ENCODE measurements around the gene HARS1. TPM values are rescaled to one million over a fixed set of nuclear protein-coding genes. Genes with fewer than 3 reads are reported as not detected.

The HARS1 gene
- total RNA-seq, 2 donors from 2014 or later, result 48.0 to 52.1 TPM

DNA sequence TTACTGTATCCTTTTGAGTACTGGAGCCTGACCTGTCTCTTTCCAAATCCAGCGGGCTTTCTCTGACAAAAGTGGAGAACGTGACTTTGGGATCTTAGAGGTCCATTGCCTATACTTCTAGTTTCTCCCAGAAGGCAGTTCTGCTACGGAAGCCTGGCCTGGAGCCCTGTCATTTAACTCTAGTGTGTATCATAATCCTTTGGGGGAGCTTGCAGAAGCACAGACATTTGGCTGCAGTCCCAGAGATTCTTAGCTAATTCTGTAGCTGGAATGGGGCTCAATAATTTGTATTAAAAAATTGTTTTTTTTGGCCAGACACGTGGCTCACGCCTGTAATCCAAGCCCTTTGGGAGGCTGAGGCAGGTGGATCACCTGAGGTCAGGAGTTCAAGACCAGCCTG is 3.1 kb upstream of the HARS1 start:
- no peak overlapping the region for H3K9ac ChIP-seq (ENCODE audit: extremely low read depth, low read length, poor library complexity, severe bottlenecking)
- no peaks in the 10 kb centered on the region for H3K9me3 ChIP-seq (ENCODE audit: control insufficient read depth, low read length)
- H3K27ac Mint-ChIP-seq, result no peak overlapping the region
- no peak overlapping the region for H3K27ac ChIP-seq (ENCODE audit: low read depth, low read length)
- H3K4me1 ChIP-seq (ENCODE audit: control insufficient read depth, insufficient read depth, low read length), result peaks cover 22% of the 10 kb centered on the region
- no peak overlapping the region for H3K4me3 Mint-ChIP-seq
- H3K36me3 ChIP-seq (ENCODE audit: control insufficient read depth, insufficient read depth, low read length), result peaks cover 64% of the 10 kb centered on the region
- no peaks in the 10 kb centered on the region for H3K27me3 Mint-ChIP-seq (ENCODE audit: insufficient read depth)
- H3K4me3 ChIP-seq (ENCODE audit: low read length), result no peak overlapping the region
- no peaks in the 10 kb centered on the region for H3K27me3 ChIP-seq (ENCODE audit: control insufficient read depth, insufficient read depth, low read length, poor library complexity, severe bottlenecking)
- no peaks in the 10 kb centered on the region for H3K9me3 Mint-ChIP-seq
- peaks cover 62% of the 10 kb centered on the region for H3K36me3 Mint-ChIP-seq (ENCODE audit: low read depth)
- DNase-seq, result no peak
- peaks cover 31% of the 10 kb centered on the region for H3K4me1 Mint-ChIP-seq
- TF ChIP-seq, protein P1, sequence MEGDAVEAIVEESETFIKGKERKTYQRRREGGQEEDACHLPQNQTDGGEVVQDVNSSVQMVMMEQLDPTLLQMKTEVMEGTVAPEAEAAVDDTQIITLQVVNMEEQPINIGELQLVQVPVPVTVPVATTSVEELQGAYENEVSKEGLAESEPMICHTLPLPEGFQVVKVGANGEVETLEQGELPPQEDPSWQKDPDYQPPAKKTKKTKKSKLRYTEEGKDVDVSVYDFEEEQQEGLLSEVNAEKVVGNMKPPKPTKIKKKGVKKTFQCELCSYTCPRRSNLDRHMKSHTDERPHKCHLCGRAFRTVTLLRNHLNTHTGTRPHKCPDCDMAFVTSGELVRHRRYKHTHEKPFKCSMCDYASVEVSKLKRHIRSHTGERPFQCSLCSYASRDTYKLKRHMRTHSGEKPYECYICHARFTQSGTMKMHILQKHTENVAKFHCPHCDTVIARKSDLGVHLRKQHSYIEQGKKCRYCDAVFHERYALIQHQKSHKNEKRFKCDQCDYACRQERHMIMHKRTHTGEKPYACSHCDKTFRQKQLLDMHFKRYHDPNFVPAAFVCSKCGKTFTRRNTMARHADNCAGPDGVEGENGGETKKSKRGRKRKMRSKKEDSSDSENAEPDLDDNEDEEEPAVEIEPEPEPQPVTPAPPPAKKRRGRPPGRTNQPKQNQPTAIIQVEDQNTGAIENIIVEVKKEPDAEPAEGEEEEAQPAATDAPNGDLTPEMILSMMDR (conservative IDR thresholded peaks at IDR 0.05), result no peak
- 93 to 95% methylated on average over 5 of the region's 5 CpGs for WGBS, 2 experiments (ENCODE audit: insufficient coverage in 1 of 2, insufficient read length in 1 of 2)

DNA sequence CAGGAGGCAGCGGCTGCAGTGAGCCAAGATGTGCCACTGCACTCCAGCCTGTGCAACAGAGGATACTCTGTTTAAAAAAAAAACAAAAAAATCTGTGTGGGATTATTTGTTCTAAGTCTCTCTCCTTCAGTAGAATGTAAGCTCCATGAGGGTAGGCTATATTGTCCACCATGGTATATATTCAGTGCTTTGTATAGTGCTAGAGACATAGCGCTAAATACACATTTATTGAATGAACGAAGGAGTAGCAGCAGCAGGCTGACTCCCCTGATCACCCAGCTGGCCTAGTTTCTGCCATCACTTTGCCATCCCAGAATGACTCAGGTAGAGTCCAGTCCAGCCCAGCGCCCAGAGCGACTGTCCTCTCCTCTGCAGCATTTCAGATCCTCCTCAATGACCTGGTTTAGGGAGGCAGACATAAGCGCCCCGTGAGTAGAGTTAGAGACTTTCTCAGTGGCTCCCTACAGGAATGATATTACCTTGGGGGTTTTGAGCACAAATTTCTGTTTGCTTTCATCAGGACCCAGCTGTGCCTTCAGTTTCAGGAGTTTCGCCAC is 716 bp downstream of the HARS1 start:
- WGBS, 2 experiments (ENCODE audit: insufficient coverage in 1 of 2, insufficient read length in 1 of 2), result 63 to 71% methylated on average over 6 to 8 of the region's 8 CpGs
- DNase-seq, result peak; percentile 40
- Mint-ChIP-seq H3K4me3 (peak overlapping the region; percentile 94), H3K27ac (peak overlapping the region; percentile 92), H3K4me1 (peaks cover 13% of the 10 kb centered on the region), H3K27me3 (ENCODE audit: insufficient read depth) (no peaks in the 10 kb centered on the region), H3K36me3 (ENCODE audit: low read depth) (peaks cover 39% of the 10 kb centered on the region), H3K9me3 (no peaks in the 10 kb centered on the region)
- Histone ChIP-seq H3K36me3 (ENCODE audit: control insufficient read depth, insufficient read depth, low read length) (peaks cover 51% of the 10 kb centered on the region), H3K9me3 (ENCODE audit: control insufficient read depth, low read length) (no peaks in the 10 kb centered on the region), H3K9ac (ENCODE audit: extremely low read depth, low read length, poor library complexity, severe bottlenecking) (peak overlapping the region; percentile 71), H3K27ac (ENCODE audit: low read depth, low read length) (no peak overlapping the region), H3K27me3 (ENCODE audit: control insufficient read depth, insufficient read depth, low read length, poor library complexity, severe bottlenecking) (no peaks in the 10 kb centered on the region), H3K4me3 (ENCODE audit: low read length) (peak overlapping the region; percentile 93), H3K4me1 (ENCODE audit: control insufficient read depth, insufficient read depth, low read length) (peaks cover 5% of the 10 kb centered on the region)
- TF ChIP-seq, protein P1 (conservative IDR thresholded peaks at IDR 0.05), result no peak

DNA sequence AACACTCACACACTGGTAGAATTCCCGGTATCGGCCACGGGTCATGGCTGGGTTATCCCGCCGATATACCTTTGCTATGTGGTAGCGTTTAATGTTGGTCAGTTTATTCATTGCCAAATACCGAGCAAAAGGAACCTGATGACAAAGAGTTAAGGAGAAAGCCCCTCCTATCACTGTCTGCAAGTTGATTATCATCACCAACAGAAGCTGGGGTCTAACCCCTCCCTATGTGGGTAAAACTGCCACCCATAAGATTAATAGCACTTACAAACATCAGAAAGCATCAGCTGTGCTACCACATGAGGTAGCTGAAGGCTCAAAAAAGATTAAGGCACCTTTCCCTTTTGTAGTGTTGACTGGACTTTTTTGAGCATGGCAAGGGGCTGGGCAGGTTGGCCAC is 12.2 kb downstream of the HARS1 start:
- H3K27ac ChIP-seq (ENCODE audit: low read depth, low read length), result no peak overlapping the region
- no peak overlapping the region for H3K9ac ChIP-seq (ENCODE audit: extremely low read depth, low read length, poor library complexity, severe bottlenecking)
- peaks cover 73% of the 10 kb centered on the region for H3K36me3 Mint-ChIP-seq (ENCODE audit: low read depth)
- H3K9me3 Mint-ChIP-seq, result no peaks in the 10 kb centered on the region
- peaks cover 83% of the 10 kb centered on the region for H3K36me3 ChIP-seq (ENCODE audit: control insufficient read depth, insufficient read depth, low read length)
- no peaks in the 10 kb centered on the region for H3K4me1 ChIP-seq (ENCODE audit: control insufficient read depth, insufficient read depth, low read length)
- DNase-seq, result no peak
- TF ChIP-seq, protein P1 (conservative IDR thresholded peaks at IDR 0.05), result no peak
- WGBS, 2 experiments (ENCODE audit: insufficient coverage in 1 of 2, insufficient read length in 1 of 2), result 97 to 100% methylated on average over 1 to 7 of the region's 7 CpGs
- H3K27me3 Mint-ChIP-seq (ENCODE audit: insufficient read depth), result no peaks in the 10 kb centered on the region
- H3K4me3 ChIP-seq (ENCODE audit: low read length), result no peak overlapping the region
- no peaks in the 10 kb centered on the region for H3K27me3 ChIP-seq (ENCODE audit: control insufficient read depth, insufficient read depth, low read length, poor library complexity, severe bottlenecking)
- no peak overlapping the region for H3K27ac Mint-ChIP-seq
- no peaks in the 10 kb centered on the region for H3K4me1 Mint-ChIP-seq
- H3K4me3 Mint-ChIP-seq, result no peak overlapping the region
- no peaks in the 10 kb centered on the region for H3K9me3 ChIP-seq (ENCODE audit: control insufficient read depth, low read length)

Data from endodermal cell (in vitro differentiated cells).